DND-41 (cell line): ENCODE results near the gene RACGAP1.

Experiments used
- CTCF ChIP-seq: IDR thresholded peaks from 2 replicates; pipeline ENCODE4 v1.5.1; 2012; ENCODE audit warnings: borderline replicate concordance, low read length, moderate library complexity, mild to moderate bottlenecking; ENCODE audit not compliant: poor library complexity, severe bottlenecking; ENCODE audit errors: extremely low read depth
- EZH2 ChIP-seq: IDR thresholded peaks from 3 replicates; pipeline ENCODE4 v1.6.1; 2012; ENCODE audit warnings: borderline replicate concordance, low read depth, mild to moderate bottlenecking, moderate library complexity, low read length, inconsistent platforms; ENCODE audit not compliant: severe bottlenecking

- no peak for TF ChIP-seq CTCF
- TF ChIP-seq EZH2: no peak
These were observed 35.9 kb upstream of the RACGAP1 start for GRCh38 chr12:50061171-50061570.
